ENCODE data around the gene ZNF888.
"Not testable (repeated sequence)": the region's sequence is repeated elsewhere in the genome, so short reads cannot be mapped to it uniquely, and the experiment has no call there.

Gene ZNF888

GRCh38 chr19:52922841-52923777, at the start of gene ZNF888:
TSS of gene ZNF888 (minus strand) at chr19:52923428. CDS start at chr19:52917873, 5,555 bp downstream.
- peak; percentile 81 for DNase-seq

DNA sequence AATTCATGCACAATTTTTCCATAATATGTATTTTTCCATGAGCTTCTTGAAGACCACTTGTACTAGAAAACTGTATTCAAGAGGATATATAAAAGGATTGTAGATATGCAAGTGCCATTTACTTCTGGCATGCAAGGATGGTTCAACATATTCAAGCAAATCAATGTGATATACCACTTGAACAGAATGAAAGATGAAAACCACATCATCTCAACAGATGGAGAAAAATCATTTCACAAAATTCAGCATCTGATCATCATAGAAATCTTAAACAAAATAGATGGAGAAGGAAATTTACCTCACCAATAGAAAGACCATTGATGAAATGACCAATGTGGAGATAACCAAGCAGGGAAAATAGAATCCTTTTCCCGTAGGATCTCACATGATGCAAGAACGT, 44.5 kb upstream of the ZNF888 start:
- no peak for DNase-seq

- DNase-seq: no peak
Measured at GRCh38 chr19:52963247-52963618, 40.0 kb upstream of the ZNF888 start.

- DNase-seq: peak; percentile 99
Measured at GRCh38 chr19:52962394-52963246, 39.4 kb upstream of the ZNF888 start, which contains the start of gene ZNF816. TSS of gene ZNF816 (minus strand) at chr19:52962881. CDS start at chr19:52956089, 6,792 bp downstream.

DNA sequence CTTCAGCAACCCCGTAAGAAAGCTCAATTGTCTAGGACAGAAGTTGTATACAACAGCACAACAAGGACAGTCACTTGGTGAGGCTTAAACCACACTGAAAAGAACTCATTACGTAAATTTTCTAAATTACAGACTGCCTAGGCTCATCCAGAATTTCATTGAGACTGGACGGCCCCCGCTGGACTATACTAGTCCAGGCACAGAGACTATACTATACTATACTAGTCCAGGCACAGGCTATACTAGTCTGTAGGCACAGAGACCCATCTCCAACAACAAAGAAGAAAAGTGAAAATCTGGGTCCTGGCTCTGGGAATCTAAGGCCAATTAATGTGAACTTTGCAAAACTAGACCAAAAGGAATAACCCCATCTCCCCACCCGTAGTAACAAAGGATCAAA, 38.8 kb upstream of the ZNF888 start:
- no peak for DNase-seq

DNA sequence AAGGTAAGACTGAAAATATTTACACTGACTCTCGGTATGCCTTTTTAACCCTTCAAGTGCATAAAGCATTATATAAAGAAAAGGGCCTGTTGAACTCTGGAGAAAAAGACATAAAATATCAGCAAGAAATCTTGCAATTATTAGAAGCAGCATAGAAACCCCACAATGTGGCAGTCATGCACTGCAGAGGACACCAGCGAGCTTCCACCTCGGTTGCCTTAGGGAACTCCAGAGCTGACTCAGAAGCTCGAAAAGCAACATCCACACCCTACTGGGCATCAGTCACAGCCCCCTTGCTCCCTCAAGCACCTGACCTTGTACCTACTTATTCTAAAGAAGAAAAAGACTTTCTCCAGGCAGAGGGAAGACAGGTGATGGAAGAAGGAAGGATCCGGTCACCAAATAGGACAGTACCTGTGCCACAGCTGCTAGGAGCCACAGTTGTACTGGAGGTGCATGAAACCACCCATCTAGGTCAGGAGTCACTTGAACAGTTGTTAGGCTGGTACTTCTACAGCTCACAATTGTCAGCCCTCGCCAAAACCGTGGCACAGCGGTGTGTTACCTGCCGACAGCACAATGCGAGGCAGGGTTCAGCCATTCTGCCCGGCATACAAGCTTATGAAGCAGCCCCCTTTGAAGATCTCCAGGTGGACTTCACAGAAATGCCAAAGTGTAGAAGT, 36.5 kb upstream of the ZNF888 start:
- DNase-seq: no peak

- DNase-seq: no peak
Measured at GRCh38 chr19:52957591-52957990, 34.4 kb upstream of the ZNF888 start.

DNA sequence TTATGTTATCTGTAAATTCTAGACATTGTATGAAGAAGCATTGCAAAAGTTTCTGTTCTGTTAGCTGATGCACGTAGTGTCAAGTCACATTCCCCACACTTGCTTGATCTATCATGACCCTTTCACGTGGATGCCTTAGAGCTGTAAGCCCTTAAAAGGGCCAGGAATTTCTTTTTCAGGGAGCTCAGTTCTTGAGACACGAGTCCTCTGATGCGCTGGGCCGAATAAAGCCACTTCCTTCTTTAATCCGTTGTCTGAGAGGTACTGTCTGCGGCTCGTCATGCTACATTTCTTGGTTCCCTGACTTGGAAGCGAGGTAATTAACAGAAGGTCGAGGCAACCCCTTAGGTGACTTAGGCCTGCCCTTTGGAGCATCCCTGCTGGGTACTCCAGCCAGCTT, 33.7 kb upstream of the ZNF888 start:
- no peak for DNase-seq

- DNase-seq: no peak
Measured at GRCh38 chr19:52949422-52949821, 26.2 kb upstream of the ZNF888 start.

DNA sequence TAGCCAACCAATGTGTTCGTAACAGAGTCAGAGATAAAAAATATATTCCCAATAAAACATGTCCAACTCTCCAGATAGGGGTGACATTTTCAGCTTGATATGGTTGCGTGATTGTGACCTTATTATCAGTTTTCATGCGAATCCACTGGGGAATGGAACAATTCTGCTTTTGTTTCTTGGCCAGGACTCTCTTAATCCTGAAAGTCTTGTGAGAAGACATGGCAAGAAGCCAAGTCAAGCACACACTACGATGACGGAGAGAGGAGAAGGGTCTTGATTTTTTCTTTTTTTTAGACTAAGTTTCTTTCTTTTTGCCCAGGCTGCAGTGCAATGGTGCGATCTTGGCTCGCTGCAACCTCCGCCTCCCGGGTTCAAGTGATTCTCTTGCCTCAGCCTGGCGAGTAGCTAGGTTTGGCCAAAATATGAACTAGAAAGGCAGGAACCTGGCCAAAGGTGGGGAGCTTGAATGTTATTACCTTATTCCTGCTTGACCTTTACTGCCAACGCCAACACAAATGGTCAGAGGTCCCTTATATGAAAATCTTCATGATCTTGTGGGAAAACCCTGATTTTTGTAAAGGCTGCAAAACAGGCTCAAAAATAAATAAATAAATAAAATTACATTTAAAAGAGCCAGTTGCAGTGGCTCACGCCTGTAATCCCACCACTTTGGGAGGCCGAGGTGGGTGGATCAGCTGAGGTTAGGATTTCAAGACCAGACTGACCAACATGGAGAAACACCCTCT, 25.0 kb upstream of the ZNF888 start:
- DNase-seq: no peak

- no peak for DNase-seq
Measured at GRCh38 chr19:52946322-52947310, 23.4 kb upstream of the ZNF888 start.

DNA sequence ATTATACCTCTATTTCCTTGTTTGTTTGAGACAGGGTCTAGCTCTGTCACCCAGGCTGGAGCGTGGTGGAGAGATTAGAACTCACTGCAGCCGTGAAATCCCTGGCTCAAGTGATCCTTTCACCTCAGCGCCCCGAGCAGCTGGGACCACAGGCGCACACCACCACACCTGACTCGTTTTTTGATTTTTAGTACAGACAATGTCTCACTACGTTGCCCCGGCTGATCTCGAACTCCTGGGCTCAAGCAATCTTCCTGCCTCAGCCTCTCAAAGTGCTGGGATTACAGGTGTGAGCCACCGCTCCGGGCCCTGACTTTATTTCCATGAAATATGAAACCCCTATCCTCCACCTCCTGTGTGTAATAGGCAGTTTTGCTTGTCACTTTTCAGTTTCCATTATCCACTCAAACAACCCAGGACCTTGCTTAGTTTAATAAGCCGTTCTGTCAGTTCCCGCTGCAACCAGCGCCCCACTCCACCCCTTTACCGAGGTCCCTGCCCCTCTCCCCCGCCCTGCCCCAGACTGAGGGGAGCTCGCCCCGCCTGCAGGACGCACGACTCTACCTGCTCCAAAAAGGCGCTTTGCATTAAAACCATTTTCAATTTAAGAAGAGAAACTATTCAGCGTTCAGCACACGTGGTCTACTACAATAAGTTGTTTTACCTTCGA, 22.6 kb upstream of the ZNF888 start:
- DNase-seq: no peak

DNA sequence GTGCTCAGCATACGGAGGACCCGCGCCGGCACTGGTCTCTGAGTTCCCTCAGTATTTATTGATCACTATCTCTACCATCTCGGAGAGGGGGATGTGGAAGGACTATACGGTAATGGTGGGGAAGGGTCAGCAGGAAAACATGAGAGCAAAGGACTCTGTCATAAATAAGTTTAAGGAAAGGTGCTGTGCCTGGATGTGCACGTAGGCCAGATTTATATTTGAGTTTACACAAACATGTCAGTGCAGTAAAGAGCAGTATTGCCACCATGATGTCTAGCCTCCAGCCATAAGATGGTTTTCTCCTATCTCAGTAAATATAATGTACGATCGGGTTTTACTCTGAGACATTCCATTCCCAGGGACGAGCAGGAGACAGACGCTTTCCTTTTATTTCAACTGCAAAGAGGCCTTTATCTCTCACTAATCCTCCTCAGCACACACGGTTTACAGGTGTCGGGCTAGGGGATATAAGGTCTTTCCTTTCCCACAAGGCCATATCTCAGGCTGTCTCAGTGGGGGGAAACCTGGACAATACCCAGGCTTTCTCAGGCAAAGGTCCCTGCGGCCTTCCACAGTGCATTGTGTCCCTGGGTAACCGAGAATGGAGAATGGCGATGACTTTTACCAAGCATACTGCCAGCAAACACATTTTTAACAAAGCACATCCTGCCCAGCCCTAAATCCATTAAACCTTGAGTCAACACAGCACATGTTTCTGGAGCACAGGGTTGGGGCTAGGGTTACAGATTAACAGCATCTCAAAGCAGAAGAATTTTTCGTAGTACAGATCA, 21.7 kb upstream of the ZNF888 start:
- DNase-seq: not testable (repeated sequence)

DNA sequence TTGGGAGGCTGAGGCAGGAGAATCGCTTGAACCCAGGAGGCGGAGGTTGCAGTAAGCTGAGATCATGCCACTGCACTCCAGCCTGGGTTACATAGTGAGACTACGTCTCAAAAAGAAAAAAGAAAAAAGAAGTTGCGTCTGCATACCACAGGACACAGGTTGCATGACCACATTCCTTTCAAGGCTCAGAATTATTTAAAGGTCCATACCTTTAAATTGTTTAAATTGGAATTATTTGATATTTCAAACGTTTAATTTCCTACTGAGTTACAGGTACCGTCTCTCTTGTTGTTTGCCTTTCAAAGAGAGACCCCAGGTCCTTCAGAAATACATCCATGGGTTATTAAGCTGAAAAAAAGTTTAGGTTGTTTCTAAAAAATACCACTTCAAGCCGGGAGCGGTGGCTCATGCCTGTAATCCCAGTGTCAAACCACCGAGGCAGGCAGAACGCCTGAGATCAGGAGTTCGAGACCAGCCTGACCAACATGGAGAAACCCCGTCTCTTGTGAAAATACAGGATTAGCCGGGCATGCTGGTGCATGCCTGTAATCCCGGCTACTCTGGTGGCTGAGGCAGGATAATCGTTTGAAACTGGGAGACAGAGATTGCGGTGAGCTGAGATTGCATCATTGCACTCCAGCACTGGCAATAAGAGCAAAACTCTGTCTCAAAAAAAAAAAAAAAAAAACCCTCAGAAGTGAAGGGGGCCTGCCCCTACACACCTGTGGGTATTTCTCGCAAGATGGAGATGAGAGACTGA, 20.8 kb upstream of the ZNF888 start:
- no peak for DNase-seq

DNA sequence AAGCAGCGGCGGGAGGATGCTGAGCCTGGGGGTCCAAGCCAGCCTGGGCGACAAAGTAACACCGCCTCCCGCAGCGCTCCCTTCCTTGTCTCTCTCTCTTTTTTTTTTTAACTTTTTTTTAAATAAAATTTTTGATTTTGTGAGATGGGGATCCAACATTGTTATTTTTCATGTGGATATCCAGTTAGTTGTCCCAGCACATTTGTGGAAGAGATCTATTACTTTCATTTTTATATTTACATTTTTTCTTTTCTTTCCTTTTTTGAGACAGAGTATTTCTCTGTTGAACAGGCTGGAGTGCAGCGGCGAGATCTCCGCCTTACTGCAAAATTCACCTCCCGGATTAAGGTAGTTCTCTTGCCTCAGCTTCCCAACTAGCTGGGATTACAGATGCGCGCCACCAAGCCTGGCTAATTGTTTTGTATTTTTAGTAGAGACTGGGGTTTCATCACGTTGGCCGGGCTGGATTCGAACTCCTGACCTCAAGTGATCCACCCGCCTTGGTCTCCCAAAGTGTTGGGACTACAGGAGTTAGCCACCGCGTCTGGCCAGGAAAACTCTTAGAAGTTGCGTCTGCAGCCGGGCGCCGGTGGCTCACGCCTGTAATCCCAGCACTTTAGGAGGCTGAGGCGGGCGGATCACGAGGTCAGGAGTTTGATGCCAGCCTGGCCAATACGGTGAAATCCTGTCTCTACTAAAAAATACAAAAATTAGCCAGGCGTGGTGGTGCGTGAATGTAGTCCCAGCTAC, 20.1 kb upstream of the ZNF888 start:
- DNase-seq: no peak

- peak; percentile 93 for DNase-seq
Measured at GRCh38 chr19:52942386-52943133, 19.3 kb upstream of the ZNF888 start.

DNA sequence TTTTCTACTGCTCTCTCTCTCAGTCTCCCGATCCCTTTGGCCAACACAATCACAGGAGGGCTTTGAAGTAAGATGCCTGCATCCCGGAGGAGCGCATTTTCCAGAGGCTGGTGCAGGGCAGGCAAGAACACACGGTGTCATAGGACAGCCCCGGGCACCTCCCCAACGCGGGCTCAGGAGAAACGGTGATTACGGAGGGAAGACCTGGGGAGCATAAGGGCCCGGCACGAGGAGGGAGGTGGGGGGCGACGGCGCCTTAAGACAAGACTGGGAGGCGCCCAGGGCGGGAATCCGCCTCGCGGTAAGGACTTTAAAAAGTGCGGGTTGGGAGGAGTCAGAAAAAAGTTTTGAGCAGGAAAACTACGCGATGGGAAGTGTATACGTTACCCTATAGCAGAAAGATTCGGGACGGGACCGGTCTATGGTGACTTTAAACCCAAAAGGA, 18.7 kb upstream of the ZNF888 start:
- no peak for DNase-seq
